ENCODE data around the gene ATG5.

The ATG5 gene

GRCh38 chr6:106363401-106364138, 38.0 kb upstream of the ATG5 start:
- H3K9ac ChIP-seq (ENCODE audit: low read length): no peak overlapping the region
- H3K4me3 ChIP-seq (ENCODE audit: low read length): no peak overlapping the region

GRCh38 chr6:106360989-106361430, 35.5 kb upstream of the ATG5 start:
- H3K4me2 ChIP-seq (ENCODE audit: low read length): peak overlapping the region; percentile 61

More at GRCh38 chr6:106363401-106364138, 38.0 kb upstream of the ATG5 start:
- Histone ChIP-seq H3K27me3 (ENCODE audit: insufficient read depth, low read length, poor library complexity) (peaks cover 2% of the 10 kb centered on the region), H4K8ac (ENCODE audit: low read depth, low read length) (no peak overlapping the region), H3K36me3 (ENCODE audit: control insufficient read depth, insufficient read depth, low read length) (no peaks in the 10 kb centered on the region), H3K18ac (ENCODE audit: low read length) (no peak overlapping the region), H3K79me2 (ENCODE audit: control insufficient read depth, insufficient read depth, low read length) (no peaks in the 10 kb centered on the region), H2BK120ac (ENCODE audit: low read depth, low read length) (no peak overlapping the region), H3K4ac (ENCODE audit: low read depth, low read length) (no peak overlapping the region), H3K23ac (ENCODE audit: low read length) (no peak overlapping the region), H3K79me1 (ENCODE audit: low read length) (no peaks in the 10 kb centered on the region), H3K4me2 (ENCODE audit: low read length) (no peak overlapping the region), H2BK15ac (replicated peaks; ENCODE audit: low read depth) (no peak overlapping the region), H3K27ac (ENCODE audit: low read depth, low read length) (no peak overlapping the region), H3K4me1 (ENCODE audit: control insufficient read depth, low read depth, low read length) (no peaks in the 10 kb centered on the region), H3K56ac (ENCODE audit: low read length) (no peak overlapping the region), H2AK5ac (ENCODE audit: low read length) (no peak overlapping the region), H2BK5ac (ENCODE audit: low read length) (no peak overlapping the region), H4K5ac (ENCODE audit: low read length) (no peak overlapping the region)
- DNase-seq: no peak
- WGBS (ENCODE audit: extremely low coverage, insufficient coverage, low lambda C conversion rate): no CpG with 5 or more reads among the region's 3 CpGs

GRCh38 chr6:106360410-106360988, 34.9 kb upstream of the ATG5 start, which contains the start of gene CRYBG1:
CRYBG1 (plus strand) TSS chr6:106360717; CDS start chr6:106360909, 192 bp downstream.
- Histone ChIP-seq H2BK5ac (ENCODE audit: low read length) (no peak within 1 kb of the TSS), H3K4me3 (ENCODE audit: low read length) (peak within 1 kb of the TSS; percentile 28), H3K79me1 (ENCODE audit: low read length) (no peaks in the 10 kb centered on the region), H4K8ac (ENCODE audit: low read depth, low read length) (no peak within 1 kb of the TSS), H3K9ac (ENCODE audit: low read length) (peak within 1 kb of the TSS; percentile 46), H2BK15ac (replicated peaks; ENCODE audit: low read depth) (no peak within 1 kb of the TSS), H3K4me1 (ENCODE audit: control insufficient read depth, low read depth, low read length) (no peaks in the 10 kb centered on the region), H3K4ac (ENCODE audit: low read depth, low read length) (no peak within 1 kb of the TSS), H3K27ac (ENCODE audit: low read depth, low read length) (no peak within 1 kb of the TSS), H2AK5ac (ENCODE audit: low read length) (no peak within 1 kb of the TSS), H4K5ac (ENCODE audit: low read length) (no peak within 1 kb of the TSS), H3K27me3 (ENCODE audit: insufficient read depth, low read length, poor library complexity) (peaks cover 4% of the 10 kb centered on the region), H3K4me2 (ENCODE audit: low read length) (peak within 1 kb of the TSS; percentile 61), H3K18ac (ENCODE audit: low read length) (no peak within 1 kb of the TSS), H3K79me2 (ENCODE audit: control insufficient read depth, insufficient read depth, low read length) (no peaks in the 10 kb centered on the region), H3K36me3 (ENCODE audit: control insufficient read depth, insufficient read depth, low read length) (no peaks in the 10 kb centered on the region), H3K56ac (ENCODE audit: low read length) (peak within 1 kb of the TSS; percentile 82), H3K23ac (ENCODE audit: low read length) (no peak within 1 kb of the TSS), H2BK120ac (ENCODE audit: low read depth, low read length) (no peak within 1 kb of the TSS)
- no CpG with 5 or more reads among the region's 66 CpGs for WGBS (ENCODE audit: extremely low coverage, insufficient coverage, low lambda C conversion rate)
- peak; percentile 91 for DNase-seq

More at GRCh38 chr6:106360989-106361430, 35.5 kb upstream of the ATG5 start:
- Histone ChIP-seq H3K23ac (ENCODE audit: low read length) (no peak overlapping the region), H3K27me3 (ENCODE audit: insufficient read depth, low read length, poor library complexity) (peaks cover 2% of the 10 kb centered on the region), H2BK5ac (ENCODE audit: low read length) (no peak overlapping the region), H3K36me3 (ENCODE audit: control insufficient read depth, insufficient read depth, low read length) (no peaks in the 10 kb centered on the region), H2AK5ac (ENCODE audit: low read length) (no peak overlapping the region), H4K8ac (ENCODE audit: low read depth, low read length) (no peak overlapping the region), H3K79me1 (ENCODE audit: low read length) (no peaks in the 10 kb centered on the region), H3K4me1 (ENCODE audit: control insufficient read depth, low read depth, low read length) (no peaks in the 10 kb centered on the region), H3K27ac (ENCODE audit: low read depth, low read length) (no peak overlapping the region), H3K9ac (ENCODE audit: low read length) (peak overlapping the region; percentile 46), H3K79me2 (ENCODE audit: control insufficient read depth, insufficient read depth, low read length) (no peaks in the 10 kb centered on the region), H3K4ac (ENCODE audit: low read depth, low read length) (no peak overlapping the region), H2BK120ac (ENCODE audit: low read depth, low read length) (no peak overlapping the region), H3K56ac (ENCODE audit: low read length) (peak overlapping the region; percentile 71), H3K4me3 (ENCODE audit: low read length) (peak overlapping the region; percentile 28), H2BK15ac (replicated peaks; ENCODE audit: low read depth) (no peak overlapping the region), H3K18ac (ENCODE audit: low read length) (no peak overlapping the region), H4K5ac (ENCODE audit: low read length) (no peak overlapping the region)
- DNase-seq: peak; percentile 36
- no CpG with 5 or more reads among the region's 31 CpGs for WGBS (ENCODE audit: extremely low coverage, insufficient coverage, low lambda C conversion rate)

- H3K56ac ChIP-seq (ENCODE audit: low read length): peak overlapping the region; percentile 82
- no peaks in the 10 kb centered on the region for H3K79me2 ChIP-seq (ENCODE audit: control insufficient read depth, insufficient read depth, low read length)
- no peak overlapping the region for H3K27ac ChIP-seq (ENCODE audit: low read depth, low read length)
- H2BK15ac ChIP-seq (replicated peaks; ENCODE audit: low read depth): no peak overlapping the region
- DNase-seq: no peak
- no peak overlapping the region for H2BK120ac ChIP-seq (ENCODE audit: low read depth, low read length)
- H3K36me3 ChIP-seq (ENCODE audit: control insufficient read depth, insufficient read depth, low read length): no peaks in the 10 kb centered on the region
- no peak overlapping the region for H2BK5ac ChIP-seq (ENCODE audit: low read length)
- no peak overlapping the region for H3K23ac ChIP-seq (ENCODE audit: low read length)
- no peaks in the 10 kb centered on the region for H3K79me1 ChIP-seq (ENCODE audit: low read length)
- H4K5ac ChIP-seq (ENCODE audit: low read length): no peak overlapping the region
- no CpG with 5 or more reads among the region's 12 CpGs for WGBS (ENCODE audit: extremely low coverage, insufficient coverage, low lambda C conversion rate)
- H3K4me1 ChIP-seq (ENCODE audit: control insufficient read depth, low read depth, low read length): no peaks in the 10 kb centered on the region
- no peak overlapping the region for H3K4ac ChIP-seq (ENCODE audit: low read depth, low read length)
- H3K9ac ChIP-seq (ENCODE audit: low read length): peak overlapping the region; percentile 40
- no peak overlapping the region for H2AK5ac ChIP-seq (ENCODE audit: low read length)
- no peak overlapping the region for H3K4me3 ChIP-seq (ENCODE audit: low read length)
- H3K27me3 ChIP-seq (ENCODE audit: insufficient read depth, low read length, poor library complexity): peaks cover 4% of the 10 kb centered on the region
- peak overlapping the region; percentile 42 for H3K4me2 ChIP-seq (ENCODE audit: low read length)
- H4K8ac ChIP-seq (ENCODE audit: low read depth, low read length): no peak overlapping the region
- H3K18ac ChIP-seq (ENCODE audit: low read length): no peak overlapping the region
Measured at GRCh38 chr6:106359959-106360409, 34.4 kb upstream of the ATG5 start.

- Histone ChIP-seq H3K4ac (ENCODE audit: low read depth, low read length) (no peak overlapping the region), H3K79me2 (ENCODE audit: control insufficient read depth, insufficient read depth, low read length) (no peaks in the 10 kb centered on the region)
- WGBS (ENCODE audit: extremely low coverage, insufficient coverage, low lambda C conversion rate): no CpG with 5 or more reads among the region's 1 CpG
Measured at GRCh38 chr6:106356378-106356777, 30.8 kb upstream of the ATG5 start.

More at GRCh38 chr6:106356378-106356777, 30.8 kb upstream of the ATG5 start:
- no peak overlapping the region for H2BK5ac ChIP-seq (ENCODE audit: low read length)
- no peak overlapping the region for H4K5ac ChIP-seq (ENCODE audit: low read length)
- H3K23ac ChIP-seq (ENCODE audit: low read length): no peak overlapping the region
- H3K56ac ChIP-seq (ENCODE audit: low read length): no peak overlapping the region
- H3K79me1 ChIP-seq (ENCODE audit: low read length): no peaks in the 10 kb centered on the region
- no peak overlapping the region for H3K18ac ChIP-seq (ENCODE audit: low read length)
- H3K4me3 ChIP-seq (ENCODE audit: low read length): no peak overlapping the region
- no peak overlapping the region for H2BK120ac ChIP-seq (ENCODE audit: low read depth, low read length)
- no peak overlapping the region for H4K8ac ChIP-seq (ENCODE audit: low read depth, low read length)
- DNase-seq: no peak
- no peaks in the 10 kb centered on the region for H3K36me3 ChIP-seq (ENCODE audit: control insufficient read depth, insufficient read depth, low read length)
- no peaks in the 10 kb centered on the region for H3K4me1 ChIP-seq (ENCODE audit: control insufficient read depth, low read depth, low read length)
- peaks cover 4% of the 10 kb centered on the region for H3K27me3 ChIP-seq (ENCODE audit: insufficient read depth, low read length, poor library complexity)
- no peak overlapping the region for H3K9ac ChIP-seq (ENCODE audit: low read length)
- no peak overlapping the region for H3K4me2 ChIP-seq (ENCODE audit: low read length)
- no peak overlapping the region for H2BK15ac ChIP-seq (replicated peaks; ENCODE audit: low read depth)
- no peak overlapping the region for H2AK5ac ChIP-seq (ENCODE audit: low read length)
- H3K27ac ChIP-seq (ENCODE audit: low read depth, low read length): no peak overlapping the region
